Measurements from ENCODE around the gene OARD1. TPM values are rescaled to one million over a fixed set of nuclear protein-coding genes. Genes with fewer than 3 reads are reported as not detected.
"Not testable (repeated sequence)": the region's sequence is repeated elsewhere in the genome, so short reads cannot be mapped to it uniquely, and the experiment has no call there.

OARD1 gene
- total RNA-seq, 1 donor from 2014 or later = 10.6 TPM

- Mint-ChIP-seq H3K4me1 (ENCODE audit: low read depth, unreplicated experiment) (no peaks in the 10 kb centered on the region), H3K27ac (ENCODE audit: unreplicated experiment) (no peak overlapping the region), H3K36me3 (ENCODE audit: low read depth, unreplicated experiment) (peaks cover 4% of the 10 kb centered on the region), H3K4me3 (ENCODE audit: unreplicated experiment) (no peak overlapping the region), H3K9me3 (ENCODE audit: unreplicated experiment) (no peaks in the 10 kb centered on the region), H3K27me3 (ENCODE audit: low read depth, unreplicated experiment) (peaks cover 4% of the 10 kb centered on the region)
- DNase-seq (ENCODE audit: low read depth) (no peak), FAIRE-seq (no peak)
- no peaks in the 10 kb centered on the region for H3K27me3 ChIP-seq (ENCODE audit: insufficient read depth, low read length)
- H4K20me1 ChIP-seq (ENCODE audit: insufficient read depth, low read length) = no peaks in the 10 kb centered on the region
- no peaks in the 10 kb centered on the region for H3K36me3 ChIP-seq (ENCODE audit: insufficient read depth, low read length)
- H3K79me2 ChIP-seq (ENCODE audit: insufficient read depth, low read length) = no peaks in the 10 kb centered on the region
- no peak overlapping the region for H3K9ac ChIP-seq (ENCODE audit: low read length)
- no peak overlapping the region for H3K4me2 ChIP-seq (ENCODE audit: low read length)
- TF ChIP-seq CTCF (IDR thresholded peaks at IDR 0.05; ENCODE audit: insufficient read depth, low read depth, low read length) = no peak
- no peak for TF ChIP-seq EZH2 (IDR thresholded peaks at IDR 0.05; ENCODE audit: insufficient read depth, low read length)
- H2AFZ ChIP-seq (ENCODE audit: low read depth, low read length) = no peak overlapping the region
- H3K4me3 ChIP-seq (ENCODE audit: insufficient read depth, low read depth, low read length) = no peak overlapping the region
- H3K9me3 ChIP-seq (ENCODE audit: insufficient read depth, low read depth, low read length) = no peaks in the 10 kb centered on the region
- no peaks in the 10 kb centered on the region for H3K4me1 ChIP-seq (ENCODE audit: insufficient read depth, low read length)
- H3K27ac ChIP-seq (ENCODE audit: low read depth, low read length) = no peak overlapping the region
These were observed 47.4 kb upstream of the OARD1 start for GRCh38 chr6:41119508-41119907.

GRCh38 chr6:41115027-41115426, 42.9 kb upstream of the OARD1 start:
- DNase-seq (ENCODE audit: low read depth); H3K27ac Mint-ChIP-seq (ENCODE audit: unreplicated experiment); FAIRE-seq; H3K9me3 ChIP-seq (ENCODE audit: insufficient read depth, low read depth, low read length); H3K27ac ChIP-seq (ENCODE audit: low read depth, low read length); H3K79me2 ChIP-seq (ENCODE audit: insufficient read depth, low read length); H3K27me3 Mint-ChIP-seq (ENCODE audit: low read depth, unreplicated experiment); H3K27me3 ChIP-seq (ENCODE audit: insufficient read depth, low read length); H2AFZ ChIP-seq (ENCODE audit: low read depth, low read length); H3K4me2 ChIP-seq (ENCODE audit: low read length); H3K9me3 Mint-ChIP-seq (ENCODE audit: unreplicated experiment); H3K4me1 ChIP-seq (ENCODE audit: insufficient read depth, low read length); H3K36me3 Mint-ChIP-seq (ENCODE audit: low read depth, unreplicated experiment); H3K4me3 Mint-ChIP-seq (ENCODE audit: unreplicated experiment); H4K20me1 ChIP-seq (ENCODE audit: insufficient read depth, low read length); H3K36me3 ChIP-seq (ENCODE audit: insufficient read depth, low read length); H3K4me1 Mint-ChIP-seq (ENCODE audit: low read depth, unreplicated experiment); H3K4me3 ChIP-seq (ENCODE audit: insufficient read depth, low read depth, low read length); H3K9ac ChIP-seq (ENCODE audit: low read length): not testable (repeated sequence)

- Histone ChIP-seq H3K27ac (ENCODE audit: low read depth, low read length) (no peak overlapping the region), H3K9ac (ENCODE audit: low read length) (no peak overlapping the region), H3K79me2 (ENCODE audit: insufficient read depth, low read length) (no peaks in the 10 kb centered on the region), H3K9me3 (ENCODE audit: insufficient read depth, low read depth, low read length) (no peaks in the 10 kb centered on the region), H3K4me3 (ENCODE audit: insufficient read depth, low read depth, low read length) (no peak overlapping the region), H3K36me3 (ENCODE audit: insufficient read depth, low read length) (no peaks in the 10 kb centered on the region), H3K4me1 (ENCODE audit: insufficient read depth, low read length) (no peaks in the 10 kb centered on the region), H2AFZ (ENCODE audit: low read depth, low read length) (no peak overlapping the region), H3K4me2 (ENCODE audit: low read length) (no peak overlapping the region), H3K27me3 (ENCODE audit: insufficient read depth, low read length) (no peaks in the 10 kb centered on the region), H4K20me1 (ENCODE audit: insufficient read depth, low read length) (no peaks in the 10 kb centered on the region)
- Mint-ChIP-seq H3K27me3 (ENCODE audit: low read depth, unreplicated experiment) (peaks cover 2% of the 10 kb centered on the region), H3K36me3 (ENCODE audit: low read depth, unreplicated experiment) (peaks cover 2% of the 10 kb centered on the region), H3K4me3 (ENCODE audit: unreplicated experiment) (no peak overlapping the region), H3K4me1 (ENCODE audit: low read depth, unreplicated experiment) (no peaks in the 10 kb centered on the region), H3K27ac (ENCODE audit: unreplicated experiment) (no peak overlapping the region), H3K9me3 (ENCODE audit: unreplicated experiment) (no peaks in the 10 kb centered on the region)
- DNase-seq (ENCODE audit: low read depth) (no peak), FAIRE-seq (no peak)
- no peak for TF ChIP-seq EZH2 (IDR thresholded peaks at IDR 0.05; ENCODE audit: insufficient read depth, low read length)
- no peak for TF ChIP-seq CTCF (IDR thresholded peaks at IDR 0.05; ENCODE audit: insufficient read depth, low read depth, low read length)
These were observed 38.9 kb upstream of the OARD1 start for GRCh38 chr6:41111017-41111416.
